ENCODE data around the gene CLVS2. TPM values are rescaled to one million over a fixed set of nuclear protein-coding genes. Genes with fewer than 3 reads are reported as not detected.

Gene CLVS2
- total and polyA plus RNA-seq, 2 of the 4 experiments (the other 2 are of a cell fraction): 0.02 TPM; not detected in 1

DNA sequence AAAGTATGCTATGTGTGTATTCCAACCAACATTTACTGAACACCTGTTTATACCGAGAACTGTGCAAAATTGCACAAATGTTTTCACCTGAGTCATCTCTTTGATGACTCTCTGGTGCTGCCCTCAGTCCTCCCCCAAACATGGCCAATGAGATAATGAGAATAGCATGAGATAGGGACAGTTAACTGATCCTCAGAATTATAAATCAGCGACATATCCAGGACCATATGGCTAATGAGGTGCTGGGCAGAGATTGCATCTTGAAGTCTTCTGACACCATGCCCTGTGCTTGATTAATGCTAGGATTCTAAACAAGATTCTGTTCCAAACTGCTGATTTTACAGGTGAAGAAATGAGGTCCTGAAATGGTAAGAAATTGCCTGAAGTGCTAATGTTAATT, 13.0 kb downstream of the CLVS2 start:
- Histone ChIP-seq H3K9me1 (ENCODE audit: insufficient read depth, low read length) (no peaks in the 10 kb centered on the region), H2BK5ac (ENCODE audit: low read depth, low read length, poor library complexity, severe bottlenecking) (no peak overlapping the region), H3K23ac (ENCODE audit: low read depth, low read length) (no peak overlapping the region), H3K27ac (ENCODE audit: insufficient read depth, low read length) (no peak overlapping the region), H2AK9ac (replicated peaks; ENCODE audit: low read depth, low read length, poor library complexity) (no peak overlapping the region), H2AFZ (replicated peaks; ENCODE audit: low read length, poor library complexity) (no peak overlapping the region), H3K4ac (ENCODE audit: low read depth, low read length) (no peak overlapping the region), H3K4me3 (ENCODE audit: insufficient read depth, low read depth, low read length) (no peak overlapping the region), H2BK15ac (ENCODE audit: low read depth, low read length) (no peak overlapping the region), H3K36me3 (ENCODE audit: control insufficient read depth, insufficient read depth, low read length) (no peaks in the 10 kb centered on the region), H2AK5ac (ENCODE audit: low read depth, low read length) (no peak overlapping the region), H3K18ac (ENCODE audit: low read depth, low read length) (no peak overlapping the region), H3K79me1 (ENCODE audit: low read depth in 1 of 2, low read length in 2 of 2) (no peaks in the 10 kb centered on the region), H2BK120ac (ENCODE audit: low read depth, low read length) (no peak overlapping the region), H4K20me1 (ENCODE audit: insufficient read depth, low read length) (no peaks in the 10 kb centered on the region), H4K8ac (ENCODE audit: low read depth in 2 of 2, low read length in 2 of 2) (no peak overlapping the region), H3K9me3 (ENCODE audit: control insufficient read depth, insufficient read depth, low read length) (peaks cover 2% of the 10 kb centered on the region; the same call in 1 of the 2 replicates), H3K27me3 (ENCODE audit: control insufficient read depth, insufficient read depth, low read length) (no peaks in the 10 kb centered on the region), H4K5ac (ENCODE audit: low read depth, low read length) (no peak overlapping the region), H3K56ac (ENCODE audit: extremely low read depth, insufficient read depth, low read length) (no peak overlapping the region), H4K91ac (ENCODE audit: insufficient read depth, low read depth, low read length) (no peak overlapping the region), H3K4me1 (ENCODE audit: control insufficient read depth, insufficient read depth, low read length) (no peaks in the 10 kb centered on the region), H3K9ac (ENCODE audit: low read depth, low read length) (no peak overlapping the region), H3K14ac (replicated peaks; ENCODE audit: low read depth, low read length) (no peak overlapping the region), H2BK20ac (ENCODE audit: low read depth, low read length) (no peak overlapping the region), H3K4me2 (ENCODE audit: low read depth, low read length) (no peak overlapping the region)
- BruUV-seq (replicated peaks): no TSS peak
- dilution Hi-C loops (cut with HindIII; ENCODE audit: low sequenced_read_pairs, unreplicated experiment): no loop called here
- ChIA-PET CTCF (no interaction called here), POLR2A (ENCODE audit: unreplicated experiment) (no interaction called here)
- no peak for ATAC-seq (ENCODE audit: low read depth)
- TF ChIP-seq MAZ (IDR thresholded peaks at IDR 0.05; ENCODE audit: borderline replicate concordance, low read depth, low read length) (no peak), CEBPB (IDR thresholded peaks at IDR 0.05; ENCODE audit: low read depth, low read length) (no peak), FOS (IDR thresholded peaks at IDR 0.05; ENCODE audit: low read depth, low read length) (no peak), CHD1 (IDR thresholded peaks at IDR 0.05; ENCODE audit: low read depth, low read length) (no peak), RFX5 (IDR thresholded peaks at IDR 0.05; ENCODE audit: low read depth, low read length) (no peak), POLR2A (IDR thresholded peaks at IDR 0.05; ENCODE audit: low read depth, low read length) (no peak), MXI1 (IDR thresholded peaks at IDR 0.05; ENCODE audit: borderline replicate concordance, low read depth, low read length) (no peak), MAFK (IDR thresholded peaks at IDR 0.05; ENCODE audit: low read depth, low read length) (no peak), NFE2L2 (IDR thresholded peaks at IDR 0.05; ENCODE audit: low read depth, low read length) (no peak), SMC3 (IDR thresholded peaks at IDR 0.05; ENCODE audit: low read depth, low read length) (no peak), BHLHE40 (IDR thresholded peaks at IDR 0.05; ENCODE audit: low read depth, low read length) (no peak), RCOR1 (IDR thresholded peaks at IDR 0.05; ENCODE audit: insufficient replicate concordance, low read length) (no peak), RAD21 (IDR thresholded peaks at IDR 0.05; ENCODE audit: low read length) (no peak)
- TF ChIP-seq, protein P1, sequence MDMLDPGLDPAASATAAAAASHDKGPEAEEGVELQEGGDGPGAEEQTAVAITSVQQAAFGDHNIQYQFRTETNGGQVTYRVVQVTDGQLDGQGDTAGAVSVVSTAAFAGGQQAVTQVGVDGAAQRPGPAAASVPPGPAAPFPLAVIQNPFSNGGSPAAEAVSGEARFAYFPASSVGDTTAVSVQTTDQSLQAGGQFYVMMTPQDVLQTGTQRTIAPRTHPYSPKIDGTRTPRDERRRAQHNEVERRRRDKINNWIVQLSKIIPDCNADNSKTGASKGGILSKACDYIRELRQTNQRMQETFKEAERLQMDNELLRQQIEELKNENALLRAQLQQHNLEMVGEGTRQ (IDR thresholded peaks at IDR 0.05; ENCODE audit: low read depth, low read length): no peak
- TF ChIP-seq, protein P2, sequence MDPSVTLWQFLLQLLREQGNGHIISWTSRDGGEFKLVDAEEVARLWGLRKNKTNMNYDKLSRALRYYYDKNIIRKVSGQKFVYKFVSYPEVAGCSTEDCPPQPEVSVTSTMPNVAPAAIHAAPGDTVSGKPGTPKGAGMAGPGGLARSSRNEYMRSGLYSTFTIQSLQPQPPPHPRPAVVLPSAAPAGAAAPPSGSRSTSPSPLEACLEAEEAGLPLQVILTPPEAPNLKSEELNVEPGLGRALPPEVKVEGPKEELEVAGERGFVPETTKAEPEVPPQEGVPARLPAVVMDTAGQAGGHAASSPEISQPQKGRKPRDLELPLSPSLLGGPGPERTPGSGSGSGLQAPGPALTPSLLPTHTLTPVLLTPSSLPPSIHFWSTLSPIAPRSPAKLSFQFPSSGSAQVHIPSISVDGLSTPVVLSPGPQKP (IDR thresholded peaks at IDR 0.05; ENCODE audit: borderline replicate concordance, low read depth, low read length): no peak
- TF ChIP-seq, protein P3, sequence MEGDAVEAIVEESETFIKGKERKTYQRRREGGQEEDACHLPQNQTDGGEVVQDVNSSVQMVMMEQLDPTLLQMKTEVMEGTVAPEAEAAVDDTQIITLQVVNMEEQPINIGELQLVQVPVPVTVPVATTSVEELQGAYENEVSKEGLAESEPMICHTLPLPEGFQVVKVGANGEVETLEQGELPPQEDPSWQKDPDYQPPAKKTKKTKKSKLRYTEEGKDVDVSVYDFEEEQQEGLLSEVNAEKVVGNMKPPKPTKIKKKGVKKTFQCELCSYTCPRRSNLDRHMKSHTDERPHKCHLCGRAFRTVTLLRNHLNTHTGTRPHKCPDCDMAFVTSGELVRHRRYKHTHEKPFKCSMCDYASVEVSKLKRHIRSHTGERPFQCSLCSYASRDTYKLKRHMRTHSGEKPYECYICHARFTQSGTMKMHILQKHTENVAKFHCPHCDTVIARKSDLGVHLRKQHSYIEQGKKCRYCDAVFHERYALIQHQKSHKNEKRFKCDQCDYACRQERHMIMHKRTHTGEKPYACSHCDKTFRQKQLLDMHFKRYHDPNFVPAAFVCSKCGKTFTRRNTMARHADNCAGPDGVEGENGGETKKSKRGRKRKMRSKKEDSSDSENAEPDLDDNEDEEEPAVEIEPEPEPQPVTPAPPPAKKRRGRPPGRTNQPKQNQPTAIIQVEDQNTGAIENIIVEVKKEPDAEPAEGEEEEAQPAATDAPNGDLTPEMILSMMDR (conservative IDR thresholded peaks at IDR 0.05; ENCODE audit: low read depth, low read length): no peak
- intact Hi-C loops (cut with micrococcal nuclease): no loop called here
- no peak for DNase-seq
- in situ Hi-C loops (cut with MboI; ENCODE audit: low sequenced_read_pairs): no loop called here
- no CpG with 5 or more reads among the region's 2 CpGs for WGBS, 2 experiments (ENCODE audit: extremely low coverage in 2 of 2, insufficient read length in 1 of 2)
